Naive B cell (primary cell): ENCODE data around the gene CARS1. TPM values are rescaled to one million over a fixed set of nuclear protein-coding genes. Genes with fewer than 3 reads are reported as not detected.
A peak's percentile ranks its signal among the peaks of the same experiment; 100 is the strongest.

ENCODE experiments used
- ATAC-seq, 2 donors: fragments of 150-1000 bp; cut with Tn5 transposase; 2 replicates each; pipeline ENCODE4 v1.10.0; 2021; ENCODE audit warnings: low read depth in 2 of 2, mild to moderate bottlenecking in 2 of 2, moderate library complexity in 2 of 2
- DNase-seq: peaks from one replicate; pipeline ENCODE4 v3.0.0; 2022
- H3K27ac Mint-ChIP-seq, 6 donors: one replicate each; pipeline ENCODE4 v1.8.0; 2020 to 2022; ENCODE audit warnings: mild to moderate bottlenecking in 6 of 6, mixed read lengths in 6 of 6, moderate library complexity in 5 of 6, inconsistent platforms in 2 of 6
- H3K27me3 Mint-ChIP-seq, 3 donors: one replicate each; pipeline ENCODE4 v1.8.0; 2021 to 2022; ENCODE audit warnings: mixed read lengths in 3 of 3, mild to moderate bottlenecking in 1 of 3
- H3K36me3 Mint-ChIP-seq, 2 donors: one replicate each; pipeline ENCODE4 v1.8.0; 2020 to 2022; ENCODE audit warnings: mixed read lengths in 2 of 2, inconsistent platforms in 1 of 2, mild to moderate bottlenecking in 1 of 2
- H3K4me1 Mint-ChIP-seq, 3 donors: one replicate each; pipeline ENCODE4 v1.8.0; 2020 to 2022; ENCODE audit warnings: mixed read lengths in 3 of 3, inconsistent platforms in 1 of 3, mild to moderate bottlenecking in 1 of 3, moderate library complexity in 1 of 3
- H3K4me3 Mint-ChIP-seq, 8 donors: one replicate each; pipeline ENCODE4 v1.8.0; 2020 to 2022; ENCODE audit warnings: mild to moderate bottlenecking in 8 of 8, mixed read lengths in 8 of 8, moderate library complexity in 8 of 8, inconsistent platforms in 2 of 8
- H3K9me3 Mint-ChIP-seq, 7 donors: one replicate each; pipeline ENCODE4 v1.8.0; 2020 to 2022; ENCODE audit warnings: mixed read lengths in 7 of 7, mild to moderate bottlenecking in 5 of 7, inconsistent platforms in 2 of 7, moderate library complexity in 1 of 7
- polyA plus RNA-seq, 6 donors: library from polyadenylated mRNA; unstranded; fragments of 300-500 nt; fragmentation: Illumina TruSeq; gene quantifications; one replicate each; pipeline ENCODE4 v1.2.3, GENCODE V29; 2021; ENCODE audit warnings: low read depth in 6 of 6

The CARS1 gene
- 10 to 100 TPM; 18.8 to 32.7 (median 27.2) TPM for polyA plus RNA-seq

GRCh38 chr11:3057069-3057963 lies at the start of gene CARS1:
TSS of gene CARS1 (minus strand) at chr11:3057423. CDS start at chr11:3057367, 56 bp downstream.
- H3K9me3 Mint-ChIP-seq: no peaks in the 10 kb centered on the region
- DNase-seq: peak; percentile 93
- ATAC-seq: peak; percentile 99 to 100
- peaks cover 0 to 14% (median 0%) of the 10 kb centered on the region in 3 donors for H3K27me3 Mint-ChIP-seq
- H3K36me3 Mint-ChIP-seq: no peaks in the 10 kb centered on the region
- H3K27ac Mint-ChIP-seq: peak within 1 kb of the TSS; percentile 39 to 94 (median 90)
- H3K4me3 Mint-ChIP-seq: peak within 1 kb of the TSS; percentile 86 to 94 (median 92)
- peaks cover 26 to 42% (median 36%) of the 10 kb centered on the region in 3 donors for H3K4me1 Mint-ChIP-seq

- DNase-seq: no peak
- no peak overlapping the region for H3K27ac Mint-ChIP-seq
- no peak for ATAC-seq
- H3K27me3 Mint-ChIP-seq: peaks cover 0 to 14% (median 0%) of the 10 kb centered on the region in 3 donors
- H3K4me1 Mint-ChIP-seq: no peaks in the 10 kb centered on the region
- H3K4me3 Mint-ChIP-seq: no peak overlapping the region
- H3K9me3 Mint-ChIP-seq: no peaks in the 10 kb centered on the region
- no peaks in the 10 kb centered on the region for H3K36me3 Mint-ChIP-seq
These were observed 48.8 kb upstream of the CARS1 start for GRCh38 chr11:3105791-3106735.

GRCh38 chr11:3104961-3105790 lies 48.0 kb upstream of the CARS1 start:
- H3K9me3 Mint-ChIP-seq: no peaks in the 10 kb centered on the region
- ATAC-seq: no peak
- H3K4me1 Mint-ChIP-seq: no peaks in the 10 kb centered on the region
- H3K27ac Mint-ChIP-seq: no peak overlapping the region
- H3K36me3 Mint-ChIP-seq: no peaks in the 10 kb centered on the region
- no peak for DNase-seq
- peaks cover 0 to 14% (median 0%) of the 10 kb centered on the region in 3 donors for H3K27me3 Mint-ChIP-seq
- H3K4me3 Mint-ChIP-seq: peak overlapping the region in 1 of 8 donors; percentile 56

GRCh38 chr11:3104051-3104714 lies 47.0 kb upstream of the CARS1 start:
- no peak overlapping the region for H3K4me3 Mint-ChIP-seq
- no peaks in the 10 kb centered on the region for H3K9me3 Mint-ChIP-seq
- no peak overlapping the region for H3K27ac Mint-ChIP-seq

GRCh38 chr11:3103076-3103475 lies 45.9 kb upstream of the CARS1 start:
- H3K27me3 Mint-ChIP-seq: peaks cover 0 to 14% (median 0%) of the 10 kb centered on the region in 3 donors
- H3K4me1 Mint-ChIP-seq: no peaks in the 10 kb centered on the region
- H3K36me3 Mint-ChIP-seq: no peaks in the 10 kb centered on the region
- no peaks in the 10 kb centered on the region for H3K9me3 Mint-ChIP-seq
- no peak overlapping the region for H3K27ac Mint-ChIP-seq
- ATAC-seq: no peak
- no peak for DNase-seq
- H3K4me3 Mint-ChIP-seq: no peak overlapping the region

More at GRCh38 chr11:3104051-3104714, 47.0 kb upstream of the CARS1 start:
- H3K27me3 Mint-ChIP-seq: peaks cover 0 to 14% (median 0%) of the 10 kb centered on the region in 3 donors
- DNase-seq (no peak), ATAC-seq (no peak)
- H3K4me1 Mint-ChIP-seq: no peaks in the 10 kb centered on the region
- no peaks in the 10 kb centered on the region for H3K36me3 Mint-ChIP-seq

GRCh38 chr11:3102641-3102921 lies 45.4 kb upstream of the CARS1 start:
- ATAC-seq (no peak), DNase-seq (no peak)
- peaks cover 0 to 14% (median 0%) of the 10 kb centered on the region in 3 donors for H3K27me3 Mint-ChIP-seq
- no peak overlapping the region for H3K27ac Mint-ChIP-seq
- no peaks in the 10 kb centered on the region for H3K36me3 Mint-ChIP-seq
- H3K4me3 Mint-ChIP-seq: peak overlapping the region in 1 of 8 donors; percentile 44
- H3K9me3 Mint-ChIP-seq: no peaks in the 10 kb centered on the region
- H3K4me1 Mint-ChIP-seq: no peaks in the 10 kb centered on the region

- DNase-seq (no peak), ATAC-seq (no peak)
- Mint-ChIP-seq H3K27ac (peak overlapping the region in 1 of 6 donors; percentile 47), H3K36me3 (no peaks in the 10 kb centered on the region), H3K27me3 (peaks cover 0 to 14% (median 0%) of the 10 kb centered on the region in 3 donors), H3K9me3 (no peaks in the 10 kb centered on the region), H3K4me1 (no peaks in the 10 kb centered on the region), H3K4me3 (no peak overlapping the region)
These were observed 44.9 kb upstream of the CARS1 start for GRCh38 chr11:3101921-3102640.

- H3K36me3 Mint-ChIP-seq: no peaks in the 10 kb centered on the region
- H3K4me3 Mint-ChIP-seq: no peak overlapping the region
- peak overlapping the region in 1 of 6 donors; percentile 30 for H3K27ac Mint-ChIP-seq
- H3K4me1 Mint-ChIP-seq: no peaks in the 10 kb centered on the region
- H3K9me3 Mint-ChIP-seq: no peaks in the 10 kb centered on the region
- H3K27me3 Mint-ChIP-seq: peaks cover 0 to 16% (median 7%) of the 10 kb centered on the region in 3 donors
- no peak for DNase-seq
- no peak for ATAC-seq
These were observed 42.0 kb upstream of the CARS1 start for GRCh38 chr11:3099178-3099577.

- Mint-ChIP-seq H3K4me1 (peaks cover 0 to 1% (median 0%) of the 10 kb centered on the region in 3 donors), H3K36me3 (no peaks in the 10 kb centered on the region), H3K27ac (no peak overlapping the region), H3K4me3 (no peak overlapping the region), H3K27me3 (peaks cover 0 to 16% (median 7%) of the 10 kb centered on the region in 3 donors), H3K9me3 (no peaks in the 10 kb centered on the region)
- ATAC-seq (no peak), DNase-seq (no peak)
These were observed 39.8 kb upstream of the CARS1 start for GRCh38 chr11:3096909-3097530.

- Mint-ChIP-seq H3K4me1 (peaks cover 0 to 8% (median 0%) of the 10 kb centered on the region in 3 donors), H3K27ac (no peak overlapping the region), H3K27me3 (peaks cover 0 to 16% (median 7%) of the 10 kb centered on the region in 3 donors), H3K36me3 (no peaks in the 10 kb centered on the region), H3K9me3 (no peaks in the 10 kb centered on the region), H3K4me3 (no peak overlapping the region)
- ATAC-seq (no peak), DNase-seq (no peak)
These were observed 38.6 kb upstream of the CARS1 start for GRCh38 chr11:3095712-3096361.

GRCh38 chr11:3094223-3094824 lies 37.1 kb upstream of the CARS1 start:
- Mint-ChIP-seq H3K4me1 (peaks cover 0 to 10% (median 2%) of the 10 kb centered on the region in 3 donors), H3K27ac (no peak overlapping the region), H3K4me3 (no peak overlapping the region), H3K9me3 (no peaks in the 10 kb centered on the region), H3K36me3 (no peaks in the 10 kb centered on the region), H3K27me3 (peaks cover 0 to 16% (median 7%) of the 10 kb centered on the region in 3 donors)
- ATAC-seq (no peak), DNase-seq (no peak)
